NCI-H2029 treated with DMSO at 0.1 percent for 48 hours (cell line): ENCODE measurements around the gene KRTAP5-10.
"Not testable (repeated sequence)": the region's sequence is repeated elsewhere in the genome, so short reads cannot be mapped to it uniquely, and the experiment has no call there.

ENCODE experiments used
- DNase-seq: peaks from one replicate; lab custom pipeline; 2025; lab: John Stamatoyannopoulos, UW

KRTAP5-10 gene

GRCh38 chr11:71611218-71611910, 46.0 kb downstream of the KRTAP5-10 start:
- DNase-seq, result not testable (repeated sequence)

GRCh38 chr11:71613931-71614330, 48.6 kb downstream of the KRTAP5-10 start:
- not testable (repeated sequence) for DNase-seq

DNA sequence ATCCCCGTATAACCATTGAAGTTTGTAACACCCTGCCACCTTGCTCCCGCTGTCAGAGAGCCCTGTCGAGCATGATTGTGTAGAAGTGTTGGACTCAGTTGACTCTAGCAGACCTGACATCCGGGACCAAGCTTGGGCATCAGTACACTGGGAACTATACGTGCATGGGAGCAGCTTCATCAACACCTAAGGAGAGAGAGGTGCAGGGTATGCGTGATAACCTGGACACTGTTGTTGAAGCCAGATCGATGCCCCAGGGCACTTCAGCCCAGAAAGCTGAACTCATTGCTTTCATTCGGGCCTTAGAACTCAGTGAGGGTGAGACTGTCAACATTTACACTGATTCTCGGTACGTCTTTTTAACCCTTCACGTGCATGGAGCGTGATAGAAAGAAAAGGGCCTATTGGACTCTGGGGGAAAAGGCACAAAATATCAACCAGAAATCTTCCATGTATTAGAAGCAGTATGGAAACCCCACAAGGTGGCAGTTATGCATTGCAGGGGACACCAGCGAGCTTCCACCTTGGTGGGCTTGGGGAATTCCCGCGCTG, 49.1 kb downstream of the KRTAP5-10 start:
- DNase-seq, result not testable (repeated sequence)

DNA sequence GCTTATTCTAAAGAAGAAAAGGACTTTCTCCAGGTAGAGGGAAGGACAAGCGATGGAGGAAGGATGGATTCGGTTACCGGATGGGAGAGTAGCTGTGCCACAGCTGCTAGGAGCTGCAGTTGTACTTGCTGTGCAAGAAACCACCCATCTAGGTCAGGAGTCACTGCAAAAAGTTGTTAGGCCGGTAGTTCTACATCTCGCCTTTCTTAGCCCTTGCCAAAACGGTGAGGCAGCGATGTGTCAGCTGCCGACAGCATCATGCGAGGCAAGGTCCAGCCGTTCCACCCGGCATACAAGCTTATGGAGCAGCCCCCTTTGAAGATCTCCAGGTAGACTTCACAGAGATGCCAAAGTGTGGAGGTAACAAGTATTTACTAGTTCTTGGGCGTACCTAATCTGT, 49.6 kb downstream of the KRTAP5-10 start:
- not testable (repeated sequence) for DNase-seq
